Measurements from ENCODE around the gene PARM1.

DNA sequence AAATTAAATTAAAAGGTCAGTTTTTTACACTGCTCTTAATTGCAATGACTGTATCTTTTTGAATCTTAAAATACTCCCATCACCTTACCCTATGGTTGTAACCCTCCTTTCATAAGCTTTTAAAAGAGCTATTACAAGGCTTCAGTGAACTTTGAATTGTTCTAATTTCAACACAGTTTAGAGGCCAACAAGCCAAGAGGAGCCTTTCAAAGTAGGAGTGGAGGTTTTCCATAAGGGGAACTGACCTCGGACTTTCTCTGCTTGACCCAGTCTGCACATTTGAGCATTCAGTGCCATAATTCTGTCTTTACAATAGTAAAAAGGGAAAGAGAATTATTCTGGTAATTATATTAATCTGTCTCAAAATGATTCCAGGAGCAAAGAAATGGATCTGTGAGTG is 98.9 kb downstream of the PARM1 start:
- TF ChIP-seq, protein P1, sequence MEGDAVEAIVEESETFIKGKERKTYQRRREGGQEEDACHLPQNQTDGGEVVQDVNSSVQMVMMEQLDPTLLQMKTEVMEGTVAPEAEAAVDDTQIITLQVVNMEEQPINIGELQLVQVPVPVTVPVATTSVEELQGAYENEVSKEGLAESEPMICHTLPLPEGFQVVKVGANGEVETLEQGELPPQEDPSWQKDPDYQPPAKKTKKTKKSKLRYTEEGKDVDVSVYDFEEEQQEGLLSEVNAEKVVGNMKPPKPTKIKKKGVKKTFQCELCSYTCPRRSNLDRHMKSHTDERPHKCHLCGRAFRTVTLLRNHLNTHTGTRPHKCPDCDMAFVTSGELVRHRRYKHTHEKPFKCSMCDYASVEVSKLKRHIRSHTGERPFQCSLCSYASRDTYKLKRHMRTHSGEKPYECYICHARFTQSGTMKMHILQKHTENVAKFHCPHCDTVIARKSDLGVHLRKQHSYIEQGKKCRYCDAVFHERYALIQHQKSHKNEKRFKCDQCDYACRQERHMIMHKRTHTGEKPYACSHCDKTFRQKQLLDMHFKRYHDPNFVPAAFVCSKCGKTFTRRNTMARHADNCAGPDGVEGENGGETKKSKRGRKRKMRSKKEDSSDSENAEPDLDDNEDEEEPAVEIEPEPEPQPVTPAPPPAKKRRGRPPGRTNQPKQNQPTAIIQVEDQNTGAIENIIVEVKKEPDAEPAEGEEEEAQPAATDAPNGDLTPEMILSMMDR (IDR thresholded peaks at IDR 0.05), result no peak
- no peak for TF ChIP-seq POLR2AphosphoS5 (IDR thresholded peaks at IDR 0.05)
- TF ChIP-seq POLR2A (IDR thresholded peaks at IDR 0.05), result no peak
- no peak for TF ChIP-seq EP300 (IDR thresholded peaks at IDR 0.05)
